ENCODE results near the gene PLA2G7. TPM values are rescaled to one million over a fixed set of nuclear protein-coding genes. Genes with fewer than 3 reads are reported as not detected.

Gene PLA2G7
- total and polyA plus RNA-seq, 10 of the 15 experiments (the other 5 are each of a cell fraction or from before 2014, with no cell fraction given) = not detected

GRCh38 chr6:46661483-46661882, 73.7 kb downstream of the PLA2G7 start:
- no peak overlapping the region for H3K4me2 ChIP-seq (ENCODE audit: control insufficient read depth, insufficient read depth)
- intact Hi-C loops (cut with micrococcal nuclease; ENCODE audit: unreplicated experiment) (no loop called here), in situ Hi-C loops (cut with MboI) (no loop called here)
- no peaks in the 10 kb centered on the region for H3K4me1 ChIP-seq (ENCODE audit: control insufficient read depth, insufficient read depth, low read length)
- 48% methylated on average over 2 of the region's 2 CpGs for WGBS (ENCODE audit: insufficient coverage, insufficient replicate concordance, low lambda C conversion rate, missing lambda C conversion rate)
- no peak overlapping the region for H3K4me3 ChIP-seq
- no TSS peak for BruUV-seq (replicated peaks)
- RAD21 ChIA-PET (ENCODE audit: unreplicated experiment) = no interaction called here
- H3K9ac ChIP-seq (ENCODE audit: control insufficient read depth, insufficient read depth, low read length) = no peak overlapping the region
- ATAC-seq (no peak), FAIRE-seq (peak; percentile 41), DNase-seq (ENCODE audit: low read depth, low spot score) (no peak)
- no peaks in the 10 kb centered on the region for H3K79me2 ChIP-seq (ENCODE audit: control insufficient read depth, insufficient read depth, low read length)
- H3K27ac ChIP-seq (ENCODE audit: control insufficient read depth, insufficient read depth) = no peak overlapping the region
- no peak for TF ChIP-seq POLR2AphosphoS5 (IDR thresholded peaks at IDR 0.05; ENCODE audit: low read length)
- no peaks in the 10 kb centered on the region for H4K20me1 ChIP-seq (ENCODE audit: control insufficient read depth, insufficient read depth)
- H3K9me3 ChIP-seq (replicated peaks; ENCODE audit: control insufficient read depth, insufficient read depth, low read length) = no peaks in the 10 kb centered on the region
- H3K36me3 ChIP-seq (ENCODE audit: control insufficient read depth in 2 of 2, insufficient read depth in 2 of 2, low read length in 1 of 2) = no peaks in the 10 kb centered on the region
- CTCF ChIA-PET = no interaction called here
- POLR2A ChIA-PET = no interaction called here
- no peaks in the 10 kb centered on the region; a peak in 1 of 4 replicates for H3K27me3 ChIP-seq (replicated peaks in 1 of 2; ENCODE audit: control insufficient read depth in 2 of 2, insufficient read depth in 2 of 2, low read length in 1 of 2)
- H2AFZ ChIP-seq (ENCODE audit: control insufficient read depth, low read depth, low read length) = no peak overlapping the region
- SMC1A ChIA-PET (ENCODE audit: uncharacterized antibody, unreplicated experiment) = no interaction called here

DNA sequence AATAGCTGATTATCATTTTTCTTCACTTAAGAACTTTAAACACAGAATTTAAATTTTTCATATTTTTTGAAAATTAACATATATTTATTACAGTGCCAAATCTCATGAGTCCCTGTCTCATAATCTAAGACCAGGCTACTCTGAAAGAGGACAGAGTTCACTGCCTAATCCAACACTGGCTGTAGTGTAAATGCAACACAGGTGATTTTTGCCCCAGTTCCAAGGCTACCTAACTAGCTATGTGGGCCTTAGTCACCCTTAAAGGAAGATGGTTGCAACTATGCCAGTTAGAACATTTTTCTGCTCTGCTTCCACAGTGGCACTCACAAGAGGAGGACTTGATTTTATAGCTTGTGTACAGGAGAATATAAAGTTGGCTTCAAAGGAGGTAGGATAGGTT, 77.5 kb downstream of the PLA2G7 start:
- Histone ChIP-seq H3K4me2 (ENCODE audit: control insufficient read depth, insufficient read depth) (no peak overlapping the region), H3K4me1 (ENCODE audit: control insufficient read depth, insufficient read depth, low read length) (no peaks in the 10 kb centered on the region), H3K9ac (ENCODE audit: control insufficient read depth, insufficient read depth, low read length) (no peak overlapping the region), H3K9me3 (replicated peaks; ENCODE audit: control insufficient read depth, insufficient read depth, low read length) (no peaks in the 10 kb centered on the region), H3K4me3 (no peak overlapping the region), H2AFZ (ENCODE audit: control insufficient read depth, low read depth, low read length) (no peak overlapping the region), H3K79me2 (ENCODE audit: control insufficient read depth, insufficient read depth, low read length) (no peaks in the 10 kb centered on the region), H3K27ac (ENCODE audit: control insufficient read depth, insufficient read depth) (no peak overlapping the region), H4K20me1 (ENCODE audit: control insufficient read depth, insufficient read depth) (no peaks in the 10 kb centered on the region), H3K36me3 (ENCODE audit: control insufficient read depth in 2 of 2, insufficient read depth in 2 of 2, low read length in 1 of 2) (no peaks in the 10 kb centered on the region), H3K27me3 (replicated peaks in 1 of 2; ENCODE audit: control insufficient read depth in 2 of 2, insufficient read depth in 2 of 2, low read length in 1 of 2) (peaks cover 0 to 7% of the 10 kb centered on the region in 2 experiments; a peak in 1 of 4 replicates)
- in situ Hi-C loops (cut with MboI) = no loop called here
- ChIA-PET CTCF (no interaction called here), RAD21 (ENCODE audit: unreplicated experiment) (no interaction called here), POLR2A (no interaction called here), SMC1A (ENCODE audit: uncharacterized antibody, unreplicated experiment) (no interaction called here)
- no TSS peak for BruUV-seq (replicated peaks)
- FAIRE-seq (no peak), DNase-seq (ENCODE audit: low read depth, low spot score) (no peak), ATAC-seq (no peak)
- TF ChIP-seq IRF4 (IDR thresholded peaks at IDR 0.05; ENCODE audit: low read depth, low read length) = no peak
- TF ChIP-seq EGR1 (IDR thresholded peaks at IDR 0.05; ENCODE audit: borderline replicate concordance in 1 of 2, low read depth in 2 of 2, low read length in 2 of 2) = no peak
- intact Hi-C loops (cut with micrococcal nuclease; ENCODE audit: unreplicated experiment) = no loop called here

All from GM12878 (cell line).